Activated CD8-positive, alpha-beta memory T cell treated with anti-CD3 and anti-CD28 coated beads, Interleukin-2, amount 50 U/mL, for 4 hours (primary cell): ENCODE data around the gene GART.
A peak's percentile ranks its signal among the peaks of the same experiment; 100 is the strongest.

Source experiments
- DNase-seq: peaks from one replicate; pipeline ENCODE4 v3.0.0-alpha.2; 2020

GART gene

GRCh38 chr21:33552999-33553598, 11.2 kb upstream of the GART start:
- no peak for DNase-seq

GRCh38 chr21:33552093-33552998, 10.4 kb upstream of the GART start:
- DNase-seq: no peak

GRCh38 chr21:33551664-33552063, 9.7 kb upstream of the GART start:
- DNase-seq: no peak

- no peak for DNase-seq
These were observed 9.1 kb upstream of the GART start for GRCh38 chr21:33550772-33551660.

- no peak for DNase-seq
These were observed 8.2 kb upstream of the GART start for GRCh38 chr21:33549848-33550771.

GRCh38 chr21:33546086-33546485, 4.2 kb upstream of the GART start:
- no peak for DNase-seq

GRCh38 chr21:33544451-33545195, 2.7 kb upstream of the GART start:
- no peak for DNase-seq

GRCh38 chr21:33543505-33544129, 1.7 kb upstream of the GART start:
- peak; percentile 61 for DNase-seq

GRCh38 chr21:33542640-33543504, 955 bp upstream of the GART start, which contains the start of gene SON:
SON (plus strand) TSS chr21:33543038; CDS start chr21:33543093, 55 bp downstream.
- peak; percentile 95 for DNase-seq

- no peak for DNase-seq
These were observed 709 bp downstream of the GART start for GRCh38 chr21:33541105-33541711.

- DNase-seq: no peak
These were observed 1.2 kb downstream of the GART start for GRCh38 chr21:33540711-33541104.

- DNase-seq: no peak
These were observed 2.3 kb downstream of the GART start for GRCh38 chr21:33539616-33540015.

- DNase-seq: no peak
These were observed 4.7 kb downstream of the GART start for GRCh38 chr21:33537212-33537611.

GRCh38 chr21:33531007-33531406, 10.9 kb downstream of the GART start:
- DNase-seq: no peak

GRCh38 chr21:33522953-33523349, 19.0 kb downstream of the GART start:
- no peak for DNase-seq

GRCh38 chr21:33522297-33522952, 19.5 kb downstream of the GART start:
- DNase-seq: no peak

GRCh38 chr21:33518899-33519298, 23.0 kb downstream of the GART start:
- no peak for DNase-seq

- no peak for DNase-seq
These were observed 27.7 kb downstream of the GART start for GRCh38 chr21:33514229-33514628.

GRCh38 chr21:33512481-33512880, 29.4 kb downstream of the GART start:
- no peak for DNase-seq
